Smooth muscle cell (in vitro differentiated cells): Measurements from ENCODE around the gene PPP1R9A. TPM values are rescaled to one million over a fixed set of nuclear protein-coding genes. Genes with fewer than 3 reads are reported as not detected.
A peak's percentile ranks its signal among the peaks of the same experiment; 100 is the strongest.

Source experiments
- DNase-seq: peaks from one replicate; lab custom pipeline; 2025; ENCODE audit not compliant: unreplicated experiment; lab: John Stamatoyannopoulos, UW
- H2AFZ ChIP-seq: fragments of 200-600 bp; sonication (generic); 2 replicates; pipeline ENCODE4 v1.6.0; 2016; ENCODE audit warnings: antibody characterized with exemption, low read depth, mild to moderate bottlenecking
- H3F3A ChIP-seq: fragments of 200-600 bp; sonication (generic); 2 replicates; pipeline ENCODE4 v1.6.0; 2017; ENCODE audit warnings: antibody characterized with exemption, low read depth
- H3K27ac ChIP-seq: fragments of 200-600 bp; sonication (generic); 2 replicates; pipeline ENCODE4 v1.5.1; 2016; ENCODE audit warnings: low read depth, mild to moderate bottlenecking
- H3K27me3 ChIP-seq: fragments of 200-600 bp; sonication (generic); 2 replicates; pipeline ENCODE4 v1.6.1; 2016; ENCODE audit warnings: low read depth, mild to moderate bottlenecking
- H3K36me3 ChIP-seq: fragments of 200-600 bp; sonication (generic); 2 replicates; pipeline ENCODE4 v1.5.1; 2016; ENCODE audit warnings: low read depth
- H3K4me1 ChIP-seq: fragments of 200-600 bp; sonication (generic); 2 replicates; pipeline ENCODE4 v1.5.1; 2016; ENCODE audit warnings: low read depth
- H3K4me2 ChIP-seq: fragments of 200-600 bp; sonication (generic); 2 replicates; pipeline ENCODE4 v1.6.0; 2016; ENCODE audit warnings: mild to moderate bottlenecking
- H3K4me3 ChIP-seq: fragments of 200-600 bp; sonication (generic); 2 replicates; pipeline ENCODE4 v1.5.1; 2016; ENCODE audit warnings: mild to moderate bottlenecking
- H3K79me2 ChIP-seq: fragments of 200-600 bp; sonication (generic); 2 replicates; pipeline ENCODE4 v1.6.0; 2016; ENCODE audit warnings: low read depth, mild to moderate bottlenecking
- H3K9ac ChIP-seq: fragments of 200-600 bp; sonication (generic); 2 replicates; pipeline ENCODE4 v1.6.0; 2016; ENCODE audit warnings: low read depth
- H3K9me3 ChIP-seq: fragments of 200-600 bp; sonication (generic); replicated peaks from 2 replicates; pipeline ENCODE4 v1.5.1; 2016; ENCODE audit warnings: low read depth
- H4K20me1 ChIP-seq: fragments of 200-600 bp; sonication (generic); 2 replicates; pipeline ENCODE4 v1.6.0; 2016; ENCODE audit warnings: low read depth
- WGBS: methylation state at CpG from one replicate; pipeline ENCODE4 v1.1.7; 2016; ENCODE audit warnings: low lambda C conversion rate; 5-methylcytosine and 5-hydroxymethylcytosine counted together
- polyA plus RNA-seq: library from polyadenylated mRNA; unstranded; fragments of >200 nt; fragmentation: Nextera tagmentation; extraction: Ambion mirVana; gene quantifications from 2 replicates; pipeline ENCODE4 v1.2.1, GENCODE V29; 2016
- total RNA-seq: library from RNA; depleted of rRNA; stranded (reverse); fragments of >200 nt; gene quantifications from 2 replicates; pipeline ENCODE4 v1.2.3, GENCODE V29; 2014
- TF ChIP-seq, protein P1 (sequence below): fragments of 200-600 bp; sonication (generic); IDR thresholded peaks from 2 replicates; pipeline ENCODE4 v1.5.1; 2017; ENCODE audit warnings: borderline replicate concordance, mild to moderate bottlenecking, antibody characterized with exemption; ENCODE audit not compliant: insufficient read depth, poor library complexity, severe bottlenecking

The PPP1R9A gene
- total and polyA plus RNA-seq, 2 experiments from 2014 or later = 0.22 to 1.6 TPM

DNA sequence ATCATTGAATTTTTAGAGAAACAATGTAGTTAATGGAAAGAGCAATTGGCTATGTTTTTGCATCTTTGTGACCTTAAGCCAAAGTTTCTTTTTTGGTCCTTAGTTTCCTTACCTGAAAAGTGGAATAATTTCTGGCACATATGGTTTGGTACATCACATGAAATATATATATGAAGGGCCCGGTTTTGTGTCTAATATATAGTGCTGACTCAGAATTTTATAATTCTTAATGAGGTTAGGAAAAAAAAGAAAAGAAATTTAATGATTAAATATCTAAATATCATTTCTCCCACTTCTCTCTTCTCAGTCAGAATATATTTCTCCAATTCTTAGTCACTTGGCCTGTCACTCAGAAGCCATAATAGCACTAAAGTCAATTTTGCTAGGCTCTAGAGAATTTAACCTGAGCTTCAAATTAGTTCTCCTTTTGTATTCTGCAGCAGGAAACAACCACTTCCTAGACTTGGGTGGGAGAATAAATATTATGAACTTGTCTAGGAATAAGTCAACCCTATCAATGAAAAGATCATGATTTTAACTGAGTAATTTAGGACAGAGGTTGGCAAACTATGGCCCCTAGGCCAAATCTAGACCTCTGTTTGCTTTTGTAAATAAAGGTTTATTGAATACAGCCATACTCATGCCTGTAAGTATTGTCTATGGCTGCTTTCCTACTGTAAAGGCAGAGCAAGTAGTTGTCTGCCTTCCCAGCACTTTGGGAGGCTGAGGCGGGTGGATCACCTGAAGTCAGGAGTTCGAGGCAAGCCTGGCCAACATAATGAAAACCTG is 34.6 kb downstream of the PPP1R9A start:
- H3K36me3 ChIP-seq = no peaks in the 10 kb centered on the region
- no peaks in the 10 kb centered on the region for H3K27me3 ChIP-seq
- no peaks in the 10 kb centered on the region for H4K20me1 ChIP-seq
- no peak overlapping the region for H3K4me3 ChIP-seq
- no peaks in the 10 kb centered on the region for H3F3A ChIP-seq
- no peak overlapping the region for H3K4me2 ChIP-seq
- peaks cover 13% of the 10 kb centered on the region for H3K4me1 ChIP-seq
- no peak overlapping the region for H3K27ac ChIP-seq
- WGBS = 100% methylated on average over 3 of the region's 3 CpGs
- TF ChIP-seq, protein P1, sequence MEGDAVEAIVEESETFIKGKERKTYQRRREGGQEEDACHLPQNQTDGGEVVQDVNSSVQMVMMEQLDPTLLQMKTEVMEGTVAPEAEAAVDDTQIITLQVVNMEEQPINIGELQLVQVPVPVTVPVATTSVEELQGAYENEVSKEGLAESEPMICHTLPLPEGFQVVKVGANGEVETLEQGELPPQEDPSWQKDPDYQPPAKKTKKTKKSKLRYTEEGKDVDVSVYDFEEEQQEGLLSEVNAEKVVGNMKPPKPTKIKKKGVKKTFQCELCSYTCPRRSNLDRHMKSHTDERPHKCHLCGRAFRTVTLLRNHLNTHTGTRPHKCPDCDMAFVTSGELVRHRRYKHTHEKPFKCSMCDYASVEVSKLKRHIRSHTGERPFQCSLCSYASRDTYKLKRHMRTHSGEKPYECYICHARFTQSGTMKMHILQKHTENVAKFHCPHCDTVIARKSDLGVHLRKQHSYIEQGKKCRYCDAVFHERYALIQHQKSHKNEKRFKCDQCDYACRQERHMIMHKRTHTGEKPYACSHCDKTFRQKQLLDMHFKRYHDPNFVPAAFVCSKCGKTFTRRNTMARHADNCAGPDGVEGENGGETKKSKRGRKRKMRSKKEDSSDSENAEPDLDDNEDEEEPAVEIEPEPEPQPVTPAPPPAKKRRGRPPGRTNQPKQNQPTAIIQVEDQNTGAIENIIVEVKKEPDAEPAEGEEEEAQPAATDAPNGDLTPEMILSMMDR = no peak
- no peaks in the 10 kb centered on the region for H3K79me2 ChIP-seq
- no peak for DNase-seq
- H3K9me3 ChIP-seq = no peaks in the 10 kb centered on the region
- no peak overlapping the region for H3K9ac ChIP-seq
- H2AFZ ChIP-seq = no peak overlapping the region

DNA sequence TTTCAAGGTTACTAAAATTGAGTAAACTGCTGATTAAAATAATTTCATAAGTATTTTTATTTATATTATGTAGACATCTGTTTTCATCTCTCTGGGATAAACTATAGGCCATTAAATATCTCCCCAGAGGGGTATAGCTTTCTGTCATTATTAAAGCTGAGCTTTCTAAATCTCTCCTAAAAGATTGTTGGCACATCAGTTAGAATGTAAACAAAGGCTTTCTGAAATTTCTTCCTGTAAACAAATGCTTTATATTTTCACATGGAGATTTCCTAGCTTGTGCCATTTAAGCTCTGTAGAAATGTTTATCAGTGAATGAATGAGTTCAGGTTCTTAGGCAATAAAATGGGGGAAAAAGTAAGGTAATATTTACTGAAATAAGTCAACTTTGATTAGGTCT is 35.7 kb downstream of the PPP1R9A start:
- Histone ChIP-seq H3K36me3 (no peaks in the 10 kb centered on the region), H3K9me3 (no peaks in the 10 kb centered on the region), H2AFZ (peak overlapping the region; percentile 53), H3K9ac (no peak overlapping the region), H3K27ac (no peak overlapping the region), H3K4me1 (peaks cover 13% of the 10 kb centered on the region), H3F3A (no peaks in the 10 kb centered on the region), H3K27me3 (no peaks in the 10 kb centered on the region), H3K4me3 (no peak overlapping the region), H3K79me2 (no peaks in the 10 kb centered on the region), H3K4me2 (no peak overlapping the region), H4K20me1 (no peaks in the 10 kb centered on the region)
- no peak for DNase-seq
- TF ChIP-seq, protein P1 = no peak

DNA sequence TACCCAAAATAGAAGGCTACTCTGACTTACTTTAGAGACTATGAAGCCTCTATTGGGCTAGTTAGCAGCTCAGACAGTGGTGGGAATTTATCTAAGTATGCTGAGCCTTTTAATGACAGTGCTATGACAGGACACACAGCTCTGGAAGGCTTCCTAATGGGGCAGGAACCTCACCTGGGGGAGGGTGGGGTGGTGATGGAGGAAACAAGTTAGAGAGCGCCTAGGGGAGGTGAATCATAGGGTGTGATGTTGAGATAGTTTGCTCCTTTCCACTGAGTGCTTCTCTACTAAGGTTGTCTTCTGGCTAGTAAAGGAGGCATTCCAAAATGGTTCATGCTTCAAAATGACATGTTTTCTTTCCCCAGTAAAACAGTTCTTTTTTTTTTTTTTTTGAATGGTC is 42.1 kb downstream of the PPP1R9A start:
- Histone ChIP-seq H3K9me3 (no peaks in the 10 kb centered on the region), H3K36me3 (no peaks in the 10 kb centered on the region), H3K4me2 (no peak overlapping the region), H3F3A (no peaks in the 10 kb centered on the region), H3K4me1 (no peaks in the 10 kb centered on the region), H3K27me3 (no peaks in the 10 kb centered on the region), H3K9ac (no peak overlapping the region), H3K4me3 (no peak overlapping the region), H3K27ac (no peak overlapping the region), H2AFZ (no peak overlapping the region), H4K20me1 (no peaks in the 10 kb centered on the region), H3K79me2 (no peaks in the 10 kb centered on the region)
- TF ChIP-seq, protein P1 = no peak
- 86% methylated on average over 1 of the region's 1 CpG for WGBS
- no peak for DNase-seq

DNA sequence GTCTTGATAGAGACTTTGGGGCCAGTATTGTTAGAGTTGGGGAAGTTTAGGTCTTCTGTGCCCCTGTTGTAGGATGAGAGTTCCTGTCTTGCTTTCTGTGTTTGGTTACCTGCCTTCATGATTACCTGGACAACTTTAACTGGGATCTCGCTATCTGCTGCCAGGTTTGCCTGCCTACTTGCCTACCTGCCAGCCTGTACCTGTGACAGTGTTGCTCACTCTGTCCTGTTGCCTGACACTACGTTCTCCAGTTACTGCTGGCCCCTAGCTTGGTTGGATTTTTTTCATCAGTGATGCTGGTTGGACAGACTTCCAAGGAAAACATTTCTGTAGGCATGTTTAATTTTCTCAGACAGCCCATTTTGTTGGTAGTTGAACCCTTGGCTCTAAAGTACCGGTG is 48.4 kb downstream of the PPP1R9A start:
- Histone ChIP-seq H3K4me1 (no peaks in the 10 kb centered on the region), H3K9ac (no peak overlapping the region), H3K9me3 (no peaks in the 10 kb centered on the region), H2AFZ (no peak overlapping the region), H3F3A (no peaks in the 10 kb centered on the region), H3K4me3 (no peak overlapping the region), H3K27me3 (no peaks in the 10 kb centered on the region), H3K27ac (no peak overlapping the region), H4K20me1 (no peaks in the 10 kb centered on the region), H3K36me3 (no peaks in the 10 kb centered on the region), H3K4me2 (no peak overlapping the region), H3K79me2 (no peaks in the 10 kb centered on the region)
- WGBS = 93% methylated on average over 3 of the region's 3 CpGs
- DNase-seq = no peak
- TF ChIP-seq, protein P1 = no peak
